ENCODE measurements around the gene CCDC187. TPM values are rescaled to one million over a fixed set of nuclear protein-coding genes. Genes with fewer than 3 reads are reported as not detected.

Gene CCDC187
- total and polyA plus RNA-seq, 2 of the 8 experiments (the other 6 are each of a cell fraction or from before 2014, with no cell fraction given), result 0.02 TPM; not detected in 1

DNA sequence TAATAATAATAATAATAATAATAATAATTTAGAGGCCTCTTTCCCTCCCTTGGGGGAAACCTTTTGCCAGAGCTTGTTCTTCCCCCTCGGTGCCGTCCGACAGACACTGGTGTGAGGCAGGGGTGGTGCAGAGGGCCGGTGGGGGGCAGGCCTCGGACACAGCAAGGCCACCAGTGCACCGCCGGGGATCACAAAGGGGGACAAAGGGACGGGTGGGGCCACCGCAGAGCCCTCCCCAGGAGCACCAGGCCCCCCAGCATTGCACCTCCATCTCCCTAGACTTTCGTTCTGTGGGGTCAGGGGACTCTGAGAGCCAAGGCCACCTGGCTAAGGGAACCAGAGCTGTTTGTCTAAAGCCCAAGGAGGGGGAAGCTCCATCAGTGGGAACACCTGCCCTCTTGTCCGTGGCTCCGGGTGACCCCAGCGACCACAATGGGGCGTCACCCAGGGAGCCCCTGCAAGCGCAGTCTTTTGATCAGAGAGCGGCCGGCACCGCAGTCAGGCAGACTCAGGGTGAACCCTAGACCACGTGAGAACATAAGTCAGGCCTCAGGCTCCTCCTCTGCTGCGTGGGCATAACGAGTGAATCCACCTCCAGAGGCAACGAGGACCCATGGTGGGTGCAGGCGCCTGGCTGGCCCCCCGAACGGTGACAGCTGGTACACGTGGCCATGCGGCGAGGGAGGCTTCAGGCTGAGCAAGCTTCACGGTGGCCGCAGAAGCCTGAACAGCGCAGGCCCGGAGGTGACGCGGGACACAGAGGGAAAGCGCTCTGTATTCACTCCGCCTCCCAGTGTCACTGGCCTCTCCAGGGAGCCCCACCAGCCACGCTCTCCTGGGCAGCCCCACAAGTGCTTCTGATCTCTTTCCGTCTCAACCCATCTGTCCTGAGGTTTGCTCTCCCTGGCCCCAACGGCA lies 46.3 kb downstream of the CCDC187 start (continued):
- TF ChIP-seq, protein P1, sequence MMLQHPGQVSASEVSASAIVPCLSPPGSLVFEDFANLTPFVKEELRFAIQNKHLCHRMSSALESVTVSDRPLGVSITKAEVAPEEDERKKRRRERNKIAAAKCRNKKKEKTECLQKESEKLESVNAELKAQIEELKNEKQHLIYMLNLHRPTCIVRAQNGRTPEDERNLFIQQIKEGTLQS (IDR thresholded peaks at IDR 0.05; ENCODE audit: insufficient read depth, low read depth, low read length), result no peak
